ENCODE measurements around the gene HNRNPUL1.
"Not testable (repeated sequence)": the region's sequence is repeated elsewhere in the genome, so short reads cannot be mapped to it uniquely, and the experiment has no call there.

Gene HNRNPUL1

GRCh38 chr19:41324231-41324702 lies 60.1 kb downstream of the HNRNPUL1 start:
- in situ Hi-C loops (cut with HindIII; ENCODE audit: low sequenced_read_pairs): no loop called here

GRCh38 chr19:41324921-41325639 lies 60.9 kb downstream of the HNRNPUL1 start:
- in situ Hi-C loops (cut with HindIII; ENCODE audit: low sequenced_read_pairs): no loop called here

GRCh38 chr19:41325640-41325946 lies 61.4 kb downstream of the HNRNPUL1 start:
- in situ Hi-C loops (cut with HindIII; ENCODE audit: low sequenced_read_pairs): no loop called here

GRCh38 chr19:41325947-41326706 lies 62.0 kb downstream of the HNRNPUL1 start:
- in situ Hi-C loops (cut with HindIII; ENCODE audit: low sequenced_read_pairs): no loop called here

- in situ Hi-C loops (cut with HindIII; ENCODE audit: low sequenced_read_pairs): no loop called here
These were observed 63.0 kb downstream of the HNRNPUL1 start for GRCh38 chr19:41327076-41327575.

GRCh38 chr19:41327576-41328156 lies 63.5 kb downstream of the HNRNPUL1 start:
- in situ Hi-C loops (cut with HindIII; ENCODE audit: low sequenced_read_pairs): no loop called here

- in situ Hi-C loops (cut with HindIII; ENCODE audit: low sequenced_read_pairs): no loop called here
These were observed 64.1 kb downstream of the HNRNPUL1 start for GRCh38 chr19:41328157-41328841.

GRCh38 chr19:41328842-41329225 lies 64.7 kb downstream of the HNRNPUL1 start:
- in situ Hi-C loops (cut with HindIII; ENCODE audit: low sequenced_read_pairs): no loop called here

GRCh38 chr19:41330481-41330880 lies 66.3 kb downstream of the HNRNPUL1 start:
- in situ Hi-C loops (cut with HindIII; ENCODE audit: low sequenced_read_pairs): no loop called here

- in situ Hi-C loops (cut with HindIII; ENCODE audit: low sequenced_read_pairs): no loop called here
These were observed 66.9 kb downstream of the HNRNPUL1 start for GRCh38 chr19:41330946-41331678.

- in situ Hi-C loops (cut with HindIII; ENCODE audit: low sequenced_read_pairs): no loop called here
These were observed 67.8 kb downstream of the HNRNPUL1 start for GRCh38 chr19:41332000-41332399.

- in situ Hi-C loops (cut with HindIII; ENCODE audit: low sequenced_read_pairs): no loop called here
These were observed 68.3 kb downstream of the HNRNPUL1 start for GRCh38 chr19:41332468-41332867.

GRCh38 chr19:41334793-41335192 lies 70.6 kb downstream of the HNRNPUL1 start:
- in situ Hi-C loops (cut with HindIII; ENCODE audit: low sequenced_read_pairs): no loop called here

GRCh38 chr19:41335467-41335866 lies 71.3 kb downstream of the HNRNPUL1 start:
- in situ Hi-C loops (cut with HindIII; ENCODE audit: low sequenced_read_pairs): no loop called here

GRCh38 chr19:41339936-41340335 lies 75.8 kb downstream of the HNRNPUL1 start:
- in situ Hi-C loops (cut with HindIII; ENCODE audit: low sequenced_read_pairs): no loop called here

GRCh38 chr19:41341669-41342490 lies 77.7 kb downstream of the HNRNPUL1 start:
- in situ Hi-C loops (cut with HindIII; ENCODE audit: low sequenced_read_pairs): no loop called here

GRCh38 chr19:41344162-41344561 lies 80.0 kb downstream of the HNRNPUL1 start:
- in situ Hi-C loops (cut with HindIII; ENCODE audit: low sequenced_read_pairs): no loop called here

- in situ Hi-C loops (cut with HindIII; ENCODE audit: low sequenced_read_pairs): not testable (repeated sequence)
These were observed 82.7 kb downstream of the HNRNPUL1 start for GRCh38 chr19:41346916-41347315.

GRCh38 chr19:41350735-41351338 lies 86.7 kb downstream of the HNRNPUL1 start:
- in situ Hi-C loops (cut with HindIII; ENCODE audit: low sequenced_read_pairs): no loop called here

Data from DLD1 (cell line).